Adrenal gland (tissue), 12 donors: ENCODE data around the gene DMP1. TPM values are rescaled to one million over a fixed set of nuclear protein-coding genes. Genes with fewer than 3 reads are reported as not detected.

Experiments used
- DNase-seq, 7 donors: peaks; one replicate each; pipeline ENCODE4 v3.0.0-alpha.2; 2019 to 2020
- H3K27ac ChIP-seq, 5 donors: fragments of 200-600 bp; sonication (generic) in 4 of 5; 1 replicate in 3 of 5; 2 replicates in 2 of 5; pipeline versions ENCODE4 v1.5.1 to v1.8.0; 2016 to 2020; ENCODE audit warnings: mild to moderate bottlenecking in 1 of 5
- H3K27me3 ChIP-seq: fragments of 200-600 bp; 2 replicates; pipeline ENCODE4 v1.8.0; 2021
- H3K36me3 ChIP-seq, 2 donors: fragments of 200-600 bp; replicated peaks in 1 of 2; 1 replicate in 1 of 2; 2 replicates in 1 of 2; pipeline versions ENCODE4 v1.5.1 to v1.8.0; 2018 to 2022
- H3K4me1 ChIP-seq, 2 donors: fragments of 200-600 bp; replicated peaks in 1 of 2; 1 replicate in 1 of 2; 2 replicates in 1 of 2; pipeline versions ENCODE4 v1.5.1 to v1.8.0; 2018 to 2021
- H3K4me3 ChIP-seq, 4 donors: fragments of 200-600 bp; sonication (generic) in 3 of 4; one replicate each; pipeline ENCODE4 v1.5.1; 2016 to 2018
- H3K9me3 ChIP-seq, 3 donors: fragments of 200-600 bp; sonication (generic) in 1 of 3; replicated peaks in 1 of 3; 1 replicate in 2 of 3; 2 replicates in 1 of 3; pipeline versions ENCODE4 v1.5.1 to v1.8.0; 2016 to 2021
- CTCF ChIP-seq, 6 experiments: fragments of 450-650 bp in 4 of 6; fragments of 200-600 bp in 2 of 6; sonication (generic) in 1 of 6; IDR thresholded peaks; 1 replicate in 5 of 6; 2 replicates in 1 of 6; pipeline versions ENCODE4 v1.5.1 to v1.8.0; 2016 to 2021; ENCODE audit warnings: antibody characterized with exemption in 6 of 6, mild to moderate bottlenecking in 2 of 6, moderate library complexity in 1 of 6
- POLR2A ChIP-seq, 2 donors: fragments of 450-650 bp; IDR thresholded peaks; one replicate each; pipeline ENCODE4 v1.6.1; 2017; ENCODE audit warnings: antibody characterized with exemption in 2 of 2, mild to moderate bottlenecking in 2 of 2, moderate library complexity in 1 of 2
- WGBS, 4 donors: extraction: QIAGEN DNeasy Blood & Tissue Kit in 2 of 4; methylation state at CpG; one replicate each; pipeline versions ENCODE4 v1.1.5 to v1.1.7; 2013 to 2017; 5-methylcytosine and 5-hydroxymethylcytosine counted together
- intact Hi-C, 2 donors: fragments of 100-400 bp; cut with DNase I; formaldehyde crosslinking; loops; one replicate each; pipeline versions ENCODE4 v1.14.1 to v1.15.0; 2022 to 2023
- polyA plus RNA-seq, 3 donors: library from polyadenylated mRNA; stranded (reverse); fragments of 200-250 nt in 2 of 3; fragments of 350-450 nt in 1 of 3; fragmentation: Illumina TruSeq in 1 of 3; extraction: RNeasy Lipid Tissue Mini Kit (QIAGEN cat#74804) in 1 of 3; gene quantifications; one replicate each; pipeline ENCODE4 v1.2.3, GENCODE V29; 2013 to 2014
- total RNA-seq, 9 donors: library from RNA; depleted of rRNA in 4 of 9; stranded (reverse); fragments of >200 nt in 4 of 9; fragments of 120-200 nt in 1 of 9; fragmentation: NEBNext Ultra II Directional in 1 of 9; extraction: Animal tissue kit (Norgen Biotek cat#: 25700) in 1 of 9; gene quantifications; one replicate each; pipeline versions ENCODE4 v1.1.0 to v1.2.4, GENCODE V29; 2013 to 2023
- donor health status: healthy with polysubstance abuse.
- donor health status: Bipolar disorder and iron deficiency.
- donor health status: DM: yes; HTN: yes; CAD: no.
- donor health status: DM: no; HTN: no; CAD: no.
- donor health status: DM: no; HTN: no; CAD: no.
- donor health status: DM: yes; HTN: yes; CAD: no.

Gene DMP1
- total and polyA plus RNA-seq, 12 donors = 0.03 TPM; not detected in 11

GRCh38 chr4:87697272-87697671 lies 47.2 kb downstream of the DMP1 start:
- intact Hi-C loops = no loop called here
- no peak for DNase-seq

GRCh38 chr4:87697945-87698344 lies 47.9 kb downstream of the DMP1 start:
- TF ChIP-seq CTCF (IDR thresholded peaks at IDR 0.05) (no peak), POLR2A (IDR thresholded peaks at IDR 0.05) (no peak)
- DNase-seq = no peak
- Histone ChIP-seq H3K4me3 (no peak overlapping the region), H3K36me3 (no peaks in the 10 kb centered on the region), H3K9me3 (no peaks in the 10 kb centered on the region), H3K27ac (no peak overlapping the region), H3K27me3 (no peaks in the 10 kb centered on the region), H3K4me1 (no peaks in the 10 kb centered on the region)
- WGBS, 4 donors = 83 to 95% (median 85%) methylated on average over 1 to 2 of the region's 2 CpGs; no CpG with 5 or more reads in 1 of the 4 donors
- intact Hi-C loops = no loop called here

More at GRCh38 chr4:87697272-87697671, 47.2 kb downstream of the DMP1 start:
- Histone ChIP-seq H3K27me3 (no peaks in the 10 kb centered on the region), H3K27ac (no peak overlapping the region), H3K36me3 (no peaks in the 10 kb centered on the region), H3K4me1 (no peaks in the 10 kb centered on the region), H3K9me3 (peaks cover 0 to 3% (median 0%) of the 10 kb centered on the region in 3 donors), H3K4me3 (no peak overlapping the region)
- WGBS, 4 donors = 73 to 87% (median 81%) methylated on average over 5 of the region's 5 CpGs
- TF ChIP-seq POLR2A (IDR thresholded peaks at IDR 0.05) = no peak
- no peak for TF ChIP-seq CTCF (IDR thresholded peaks at IDR 0.05)

GRCh38 chr4:87698394-87698793 lies 48.3 kb downstream of the DMP1 start:
- Histone ChIP-seq H3K27ac (no peak overlapping the region), H3K9me3 (no peaks in the 10 kb centered on the region), H3K4me3 (no peak overlapping the region), H3K36me3 (no peaks in the 10 kb centered on the region), H3K27me3 (no peaks in the 10 kb centered on the region), H3K4me1 (no peaks in the 10 kb centered on the region)
- WGBS, 4 donors = 80 to 93% (median 83%) methylated on average over 2 of the region's 2 CpGs
- intact Hi-C loops = no loop called here
- TF ChIP-seq POLR2A (IDR thresholded peaks at IDR 0.05) (no peak), CTCF (IDR thresholded peaks at IDR 0.05) (no peak)
- no peak for DNase-seq

GRCh38 chr4:87704001-87704400 lies 53.9 kb downstream of the DMP1 start:
- H3K4me3 ChIP-seq = no peak overlapping the region
- 84 to 93% (median 85%) methylated on average over 3 of the region's 3 CpGs for WGBS, 4 donors
- H3K36me3 ChIP-seq = no peaks in the 10 kb centered on the region
- no peak for DNase-seq
- intact Hi-C loops = no loop called here
- no peak overlapping the region for H3K27ac ChIP-seq
- H3K27me3 ChIP-seq = no peaks in the 10 kb centered on the region
- TF ChIP-seq POLR2A (IDR thresholded peaks at IDR 0.05) (no peak), CTCF (IDR thresholded peaks at IDR 0.05) (no peak)
- H3K4me1 ChIP-seq = no peaks in the 10 kb centered on the region
- no peaks in the 10 kb centered on the region for H3K9me3 ChIP-seq
